Uterus (tissue), 2 donors: Measurements from ENCODE around the gene MTUS2.

Source experiments
- POLR2A ChIP-seq, 2 donors: fragments of 450-650 bp; IDR thresholded peaks; one replicate each; pipeline ENCODE4 v1.6.1; 2016; ENCODE audit warnings: antibody characterized with exemption in 2 of 2, mild to moderate bottlenecking in 1 of 2, moderate library complexity in 1 of 2
- TF ChIP-seq, protein P1 (sequence below), 4 experiments: fragments of 200-600 bp in 2 of 4; fragments of 450-650 bp in 2 of 4; sonication (generic) in 2 of 4; IDR thresholded peaks; one replicate each; pipeline ENCODE4 v1.5.1; 2016 to 2019; ENCODE audit warnings: antibody characterized with exemption in 4 of 4, mild to moderate bottlenecking in 2 of 4, moderate library complexity in 1 of 4

DNA sequence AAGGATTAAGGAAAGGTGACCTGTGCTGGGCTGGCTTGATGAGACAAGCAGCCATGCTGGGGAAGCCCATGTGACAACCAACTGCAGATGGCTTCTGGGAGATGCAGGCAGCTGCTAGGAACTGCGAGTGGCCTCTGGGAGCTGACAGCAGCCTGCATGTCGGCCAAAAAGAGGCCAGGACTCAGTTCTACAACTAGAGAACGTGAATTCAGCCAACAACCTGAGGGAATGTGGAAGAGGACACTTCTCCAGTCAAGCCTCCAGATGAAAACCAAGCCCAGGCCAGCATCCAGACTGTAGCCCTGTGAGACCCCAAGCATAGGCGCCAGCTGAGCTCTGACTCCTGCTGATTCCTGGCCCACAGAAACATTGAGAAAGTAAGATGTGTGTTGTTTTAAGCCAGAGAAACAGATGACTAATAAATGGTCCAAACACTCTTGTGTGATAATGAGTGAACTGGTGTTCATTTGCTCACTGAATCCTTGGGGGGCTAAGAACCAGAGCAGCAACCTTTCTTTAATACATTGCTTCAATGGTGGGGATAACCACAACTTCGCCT, 730.4 kb downstream of the MTUS2 start:
- TF ChIP-seq, protein P1, sequence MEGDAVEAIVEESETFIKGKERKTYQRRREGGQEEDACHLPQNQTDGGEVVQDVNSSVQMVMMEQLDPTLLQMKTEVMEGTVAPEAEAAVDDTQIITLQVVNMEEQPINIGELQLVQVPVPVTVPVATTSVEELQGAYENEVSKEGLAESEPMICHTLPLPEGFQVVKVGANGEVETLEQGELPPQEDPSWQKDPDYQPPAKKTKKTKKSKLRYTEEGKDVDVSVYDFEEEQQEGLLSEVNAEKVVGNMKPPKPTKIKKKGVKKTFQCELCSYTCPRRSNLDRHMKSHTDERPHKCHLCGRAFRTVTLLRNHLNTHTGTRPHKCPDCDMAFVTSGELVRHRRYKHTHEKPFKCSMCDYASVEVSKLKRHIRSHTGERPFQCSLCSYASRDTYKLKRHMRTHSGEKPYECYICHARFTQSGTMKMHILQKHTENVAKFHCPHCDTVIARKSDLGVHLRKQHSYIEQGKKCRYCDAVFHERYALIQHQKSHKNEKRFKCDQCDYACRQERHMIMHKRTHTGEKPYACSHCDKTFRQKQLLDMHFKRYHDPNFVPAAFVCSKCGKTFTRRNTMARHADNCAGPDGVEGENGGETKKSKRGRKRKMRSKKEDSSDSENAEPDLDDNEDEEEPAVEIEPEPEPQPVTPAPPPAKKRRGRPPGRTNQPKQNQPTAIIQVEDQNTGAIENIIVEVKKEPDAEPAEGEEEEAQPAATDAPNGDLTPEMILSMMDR (IDR thresholded peaks at IDR 0.05): no peak
- no peak for TF ChIP-seq POLR2A (IDR thresholded peaks at IDR 0.05)
